Thoracic aorta (tissue), 2 donors: ENCODE measurements around the gene AKT2. TPM values are rescaled to one million over a fixed set of nuclear protein-coding genes. Genes with fewer than 3 reads are reported as not detected.

Source experiments
- ATAC-seq: fragments of 150-250 bp; one replicate; pipeline ENCODE4 v1.8.0; 2017; ENCODE audit warnings: low read depth; ENCODE audit not compliant: insufficient number of reproducible peaks, low FRiP score
- DNase-seq: peaks from one replicate; pipeline ENCODE4 v3.0.0-alpha.2; 2020; ENCODE audit warnings: low spot score
- H3K27ac ChIP-seq, 2 donors: fragments of 200-600 bp; sonication (generic); 1 replicate in 1 of 2; 2 replicates in 1 of 2; pipeline ENCODE4 v1.5.1; 2016; ENCODE audit warnings: mild to moderate bottlenecking in 2 of 2, moderate library complexity in 2 of 2
- H3K27me3 ChIP-seq: fragments of 200-600 bp; sonication (generic); replicated peaks from 2 replicates; pipeline ENCODE4 v1.6.0; 2016; ENCODE audit warnings: mild to moderate bottlenecking; ENCODE audit not compliant: insufficient read depth
- H3K36me3 ChIP-seq: fragments of 200-600 bp; sonication (generic); one replicate; pipeline ENCODE4 v1.5.1; 2016
- H3K4me1 ChIP-seq, 2 donors: fragments of 200-600 bp; sonication (generic); 1 replicate in 1 of 2; 2 replicates in 1 of 2; pipeline versions ENCODE4 v1.5.1 to v1.6.0; 2016; ENCODE audit warnings: low read depth in 2 of 2, mild to moderate bottlenecking in 1 of 2; ENCODE audit not compliant: control insufficient read depth in 1 of 2
- H3K4me3 ChIP-seq: fragments of 200-600 bp; sonication (generic); 2 replicates; pipeline ENCODE4 v1.5.1; 2016; ENCODE audit warnings: mild to moderate bottlenecking
- H3K9me3 ChIP-seq: fragments of 200-600 bp; sonication (generic); 2 replicates; pipeline ENCODE4 v1.5.1; 2016
- CTCF ChIP-seq: fragments of 200-600 bp; sonication (generic); IDR thresholded peaks from one replicate; pipeline ENCODE4 v1.5.1; 2019; ENCODE audit warnings: antibody characterized with exemption
- total RNA-seq, 2 donors: library from RNA; depleted of rRNA; stranded (reverse); fragments of >200 nt; gene quantifications; one replicate each; pipeline versions ENCODE4 v1.1.0 to v1.2.3, GENCODE V29; 2016

AKT2 gene
- total RNA-seq, 2 donors from 2014 or later: 94.5 to 138 TPM

GRCh38 chr19:40278361-40279035, 6.6 kb downstream of the AKT2 start:
- Histone ChIP-seq H3K4me1 (peaks cover 20 to 69% of the 10 kb centered on the region in 2 donors), H3K27ac (peak overlapping the region in 1 of 2 donors; percentile 28), H3K9me3 (no peaks in the 10 kb centered on the region), H3K4me3 (peak overlapping the region; percentile 38), H3K27me3 (no peaks in the 10 kb centered on the region), H3K36me3 (no peaks in the 10 kb centered on the region)
- ATAC-seq (no peak), DNase-seq (no peak)
- TF ChIP-seq CTCF: no peak

DNA sequence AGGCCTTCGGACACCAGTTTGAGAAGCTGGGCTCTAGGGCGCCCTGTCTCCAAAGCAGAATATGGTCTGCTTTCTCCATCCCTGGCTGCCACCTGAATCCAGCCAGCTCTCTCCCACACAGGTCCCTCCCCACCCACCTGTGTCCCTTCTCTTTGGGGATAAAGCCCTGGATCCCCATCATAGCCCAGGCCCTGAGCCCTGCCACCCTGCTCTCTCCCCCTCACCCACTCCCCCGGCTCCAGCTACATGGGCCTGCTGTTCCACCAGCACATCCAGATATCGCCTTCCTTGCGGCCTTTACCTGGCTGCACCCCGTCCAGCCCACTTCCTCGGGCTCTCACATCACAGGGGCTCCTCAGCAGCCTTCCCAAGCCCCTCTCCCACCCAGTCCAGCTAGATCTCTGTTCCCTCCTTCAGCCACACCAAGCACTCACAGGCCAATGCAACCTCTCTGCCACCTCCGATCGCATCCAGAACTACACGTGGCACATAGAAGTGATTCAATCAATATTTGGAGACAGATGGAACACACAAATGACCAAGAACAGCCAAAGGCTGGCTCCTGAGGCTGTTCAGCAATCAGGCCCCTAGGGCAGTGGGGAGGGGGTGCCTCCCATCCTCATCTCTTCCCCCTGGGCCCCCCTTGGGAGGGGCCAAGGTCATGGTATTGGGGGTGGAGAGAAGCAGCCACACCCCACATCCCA, 7.6 kb downstream of the AKT2 start:
- H3K4me1 ChIP-seq: peaks cover 18 to 59% of the 10 kb centered on the region in 2 donors

GRCh38 chr19:40274585-40275544, 10.3 kb downstream of the AKT2 start:
- ATAC-seq: no peak
- H3K4me3 ChIP-seq: no peak overlapping the region
- no peaks in the 10 kb centered on the region for H3K27me3 ChIP-seq
- no peaks in the 10 kb centered on the region for H3K9me3 ChIP-seq
- no peak overlapping the region for H3K27ac ChIP-seq
- H3K4me1 ChIP-seq: peaks cover 8 to 38% of the 10 kb centered on the region in 2 donors
- no peak for TF ChIP-seq CTCF
- no peaks in the 10 kb centered on the region for H3K36me3 ChIP-seq
- no peak for DNase-seq

More for the DNA sequence above, 7.6 kb downstream of the AKT2 start:
- H3K27ac ChIP-seq: no peak overlapping the region
- H3K27me3 ChIP-seq: no peaks in the 10 kb centered on the region
- no peak for TF ChIP-seq CTCF
- DNase-seq: no peak
- no peaks in the 10 kb centered on the region for H3K9me3 ChIP-seq
- no peaks in the 10 kb centered on the region for H3K36me3 ChIP-seq
- ATAC-seq: no peak
- no peak overlapping the region for H3K4me3 ChIP-seq

DNA sequence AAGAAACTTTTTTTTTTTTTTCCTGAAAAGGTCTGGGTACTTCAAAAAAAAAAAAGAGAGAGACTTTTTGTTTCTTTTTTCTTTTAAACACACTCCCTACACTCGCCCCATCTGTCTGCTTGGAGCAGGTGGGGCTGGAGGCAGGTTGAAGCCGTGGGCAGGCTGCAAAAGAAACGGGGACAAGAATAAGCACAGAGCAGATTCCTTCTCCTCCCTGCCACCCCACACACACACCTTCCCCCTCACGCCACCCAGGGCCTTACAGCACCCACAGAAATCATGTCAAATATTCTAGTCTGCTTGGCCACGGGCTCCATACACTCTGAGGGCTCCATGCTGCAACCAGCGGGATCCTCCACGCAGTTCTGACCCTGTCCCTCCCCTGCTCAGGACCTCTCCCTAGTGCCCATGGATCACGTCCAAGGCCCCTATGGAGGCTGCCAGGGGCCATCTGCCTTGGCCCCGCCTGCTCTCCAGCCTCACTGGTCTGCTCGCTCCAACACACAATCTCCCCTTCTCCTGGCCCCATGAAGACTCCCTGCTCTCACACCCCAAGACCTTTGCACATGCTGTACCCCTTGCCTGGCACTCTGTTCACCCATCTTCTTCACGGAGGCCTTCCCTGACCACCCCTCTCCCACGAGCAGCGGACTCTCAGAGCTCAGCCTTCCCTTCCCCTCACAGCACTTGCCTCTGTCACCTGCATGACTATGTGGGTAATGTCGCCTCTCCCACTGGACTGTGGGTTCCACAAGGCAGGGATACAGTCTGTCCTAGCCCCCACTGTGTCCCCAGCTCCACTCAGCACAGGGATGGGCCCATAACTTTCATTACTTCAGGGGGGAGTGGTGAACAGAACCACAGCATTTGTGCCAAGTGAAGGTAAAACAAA, 11.4 kb downstream of the AKT2 start:
- no peak overlapping the region for H3K4me3 ChIP-seq
- H3K27me3 ChIP-seq: no peaks in the 10 kb centered on the region
- no peaks in the 10 kb centered on the region for H3K9me3 ChIP-seq
- H3K27ac ChIP-seq: no peak overlapping the region
- no peak for ATAC-seq
- no peaks in the 10 kb centered on the region for H3K36me3 ChIP-seq
- no peak for DNase-seq
- no peak for TF ChIP-seq CTCF
- H3K4me1 ChIP-seq: peaks cover 0 to 26% of the 10 kb centered on the region in 2 donors
